SK-N-MC (cell line): ENCODE results near the gene SPRY2.

Experiments
- EZH2 ChIP-seq: fragments of 200-600 bp; sonication (generic); IDR thresholded peaks from one replicate; pipeline ENCODE4 v1.6.1; 2017; ENCODE audit warnings: antibody characterized with exemption
- POLR2AphosphoS5 ChIP-seq: IDR thresholded peaks from 2 replicates; pipeline ENCODE4 v1.6.1; 2012; ENCODE audit warnings: mild to moderate bottlenecking, low read depth, low read length, borderline replicate concordance

GRCh38 chr13:80334597-80335260 is 6.2 kb downstream of the SPRY2 start:
- TF ChIP-seq POLR2AphosphoS5 (no peak), EZH2 (no peak)
